Skeletal muscle tissue (tissue), 4 donors: ENCODE data around the gene ELP2. TPM values are rescaled to one million over a fixed set of nuclear protein-coding genes. Genes with fewer than 3 reads are reported as not detected.

ENCODE experiments used
- H3K27ac ChIP-seq: one replicate; pipeline ENCODE4 v1.7.0; 2013; ENCODE audit warnings: mild to moderate bottlenecking, low read depth, low read length, inconsistent platforms
- H3K27me3 ChIP-seq, 3 donors: one replicate each; pipeline ENCODE4 v1.7.0; 2013; ENCODE audit warnings: low read length in 3 of 3; ENCODE audit not compliant: control insufficient read depth in 3 of 3, insufficient read depth in 3 of 3
- H3K36me3 ChIP-seq, 3 donors: one replicate each; pipeline ENCODE4 v1.7.0; 2013; ENCODE audit warnings: low read length in 3 of 3; ENCODE audit not compliant: control insufficient read depth in 3 of 3, insufficient read depth in 3 of 3
- H3K4me1 ChIP-seq, 3 donors: one replicate each; pipeline ENCODE4 v1.7.0; 2013; ENCODE audit warnings: low read length in 3 of 3, mild to moderate bottlenecking in 3 of 3; ENCODE audit not compliant: control insufficient read depth in 3 of 3, insufficient read depth in 3 of 3
- H3K4me3 ChIP-seq, 3 donors: one replicate each; pipeline ENCODE4 v1.7.0; 2013; ENCODE audit warnings: low read length in 3 of 3
- H3K9ac ChIP-seq, 3 donors: one replicate each; pipeline ENCODE4 v1.7.0; 2013; ENCODE audit warnings: low read length in 3 of 3, mild to moderate bottlenecking in 3 of 3, moderate library complexity in 2 of 3, low read depth in 1 of 3
- H3K9me3 ChIP-seq, 3 donors: one replicate each; pipeline ENCODE4 v1.7.0; 2013; ENCODE audit warnings: low read length in 3 of 3; ENCODE audit not compliant: control insufficient read depth in 3 of 3
- total RNA-seq: library from RNA; depleted of rRNA; stranded (reverse); fragments of >200 nt; gene quantifications from one replicate; pipeline ENCODE4 v1.2.3, GENCODE V29; 2014
- donor health status: Osteomylitis.

ELP2 gene
- total RNA-seq, 1 donor from 2014 or later, result 156 TPM

DNA sequence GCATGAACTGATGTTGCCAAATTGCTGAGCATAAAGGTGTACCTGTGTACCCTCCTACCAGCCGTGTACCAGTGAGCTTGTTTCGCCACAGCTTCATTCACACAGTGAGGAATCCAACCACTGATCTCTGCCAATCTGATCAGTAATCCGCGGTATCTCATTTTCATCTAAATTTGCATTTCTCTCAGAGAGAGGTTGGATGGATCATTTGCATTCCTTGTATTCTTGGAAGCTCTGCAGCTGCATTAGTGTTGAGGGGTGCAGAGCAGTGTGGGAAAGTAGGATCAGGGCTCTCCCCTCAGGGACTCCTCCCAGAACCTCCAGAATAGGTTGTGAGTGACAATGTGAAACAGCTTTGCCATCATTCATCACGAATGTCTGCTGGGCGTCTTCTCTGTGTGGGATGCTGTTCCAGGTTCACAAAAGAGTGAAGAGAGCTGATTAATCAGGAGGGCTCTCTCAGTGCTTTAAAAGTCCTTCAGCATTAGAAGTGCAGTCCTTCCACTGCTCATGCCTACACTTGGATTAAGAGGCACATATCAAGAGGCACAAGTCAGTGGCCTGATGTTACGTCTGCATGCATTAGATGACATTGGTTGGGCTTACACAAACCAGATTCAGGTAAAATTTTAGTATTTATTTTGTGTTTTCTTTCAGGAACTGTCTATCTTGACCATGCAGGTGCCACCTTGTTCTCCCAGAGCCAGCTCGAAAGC is 65.1 kb downstream of the ELP2 start:
- Histone ChIP-seq H3K9ac (no peak overlapping the region), H3K4me1 (peaks cover 0 to 7% (median 4%) of the 10 kb centered on the region in 3 donors), H3K27ac (no peak overlapping the region), H3K9me3 (no peaks in the 10 kb centered on the region), H3K36me3 (no peaks in the 10 kb centered on the region), H3K4me3 (no peak overlapping the region), H3K27me3 (no peaks in the 10 kb centered on the region)

DNA sequence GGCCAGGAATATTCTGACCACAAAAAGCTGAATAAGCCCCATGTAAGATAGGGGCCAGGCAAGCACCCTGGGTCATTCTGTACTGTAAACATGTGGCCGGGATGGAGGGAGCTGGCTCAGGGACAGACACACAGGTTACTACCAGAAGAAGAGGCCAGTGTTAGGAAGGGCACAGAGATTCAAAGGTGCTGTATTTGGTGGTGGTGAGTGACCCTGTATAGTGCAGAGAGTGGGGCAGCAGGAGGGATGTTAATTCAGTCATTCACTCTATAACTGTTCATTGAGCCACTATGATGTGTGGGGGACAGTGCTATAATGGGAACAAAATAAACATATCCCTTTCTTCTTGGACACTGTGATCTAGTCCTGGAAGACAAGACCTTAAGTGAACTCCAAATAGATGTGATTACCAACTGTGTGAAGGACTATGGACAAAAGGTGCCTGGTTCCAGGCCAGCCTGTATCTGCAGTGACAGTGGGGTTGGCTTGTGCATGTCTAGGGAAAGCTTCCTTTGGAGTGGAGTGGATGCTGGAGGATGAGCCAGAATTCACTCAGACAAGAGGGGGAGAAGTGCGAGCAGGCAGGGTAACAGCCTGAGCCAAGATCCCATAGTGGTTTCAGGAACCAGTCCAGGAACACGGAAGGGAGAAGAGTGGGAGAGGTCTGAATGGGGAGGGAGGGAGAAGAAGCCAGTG is 65.9 kb downstream of the ELP2 start:
- no peaks in the 10 kb centered on the region for H3K9me3 ChIP-seq
- H3K36me3 ChIP-seq, result no peaks in the 10 kb centered on the region
- H3K27me3 ChIP-seq, result no peaks in the 10 kb centered on the region
- H3K4me1 ChIP-seq, result peaks cover 0 to 7% (median 4%) of the 10 kb centered on the region in 3 donors
- no peak overlapping the region for H3K27ac ChIP-seq
- no peak overlapping the region for H3K9ac ChIP-seq
- no peak overlapping the region for H3K4me3 ChIP-seq

DNA sequence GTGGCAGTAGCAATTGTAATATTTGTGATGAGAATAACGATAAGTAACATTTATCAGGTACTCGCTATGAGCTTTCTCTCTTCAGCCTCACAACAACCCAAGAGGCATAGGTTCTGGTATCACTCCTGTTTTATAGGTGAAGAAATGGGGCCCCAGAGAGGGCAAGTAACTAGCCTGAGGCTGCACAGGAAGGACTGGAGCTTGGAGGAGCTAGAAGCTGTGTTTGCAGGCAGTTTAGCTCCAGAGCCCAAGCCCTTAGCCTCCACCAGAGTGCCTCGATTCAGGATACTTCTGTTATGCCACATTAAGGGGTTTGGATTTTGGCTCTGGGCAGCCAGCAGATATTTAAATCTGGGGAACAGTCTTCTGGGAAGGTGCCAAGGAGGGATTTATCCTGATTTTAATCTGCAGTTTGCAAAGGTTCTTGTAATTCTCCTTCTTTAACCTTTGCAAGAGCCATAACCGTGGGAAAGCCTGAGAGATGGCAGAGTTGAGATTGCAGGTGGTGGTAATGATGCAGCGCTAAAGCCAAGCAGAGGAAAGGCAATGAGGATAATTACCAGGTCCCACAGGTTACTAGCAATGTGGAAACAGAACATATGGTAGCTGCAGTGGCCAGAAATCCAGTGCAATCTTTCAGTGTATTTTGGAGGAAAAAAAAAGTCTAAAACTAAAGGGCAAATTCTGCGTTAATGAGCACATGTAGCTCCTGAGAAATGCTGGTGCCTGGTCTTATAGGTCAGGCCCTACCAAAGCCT is 66.7 kb downstream of the ELP2 start:
- Histone ChIP-seq H3K9me3 (no peaks in the 10 kb centered on the region), H3K27me3 (no peaks in the 10 kb centered on the region), H3K4me1 (peaks cover 0 to 7% (median 4%) of the 10 kb centered on the region in 3 donors), H3K4me3 (no peak overlapping the region), H3K9ac (no peak overlapping the region), H3K36me3 (no peaks in the 10 kb centered on the region), H3K27ac (no peak overlapping the region)

DNA sequence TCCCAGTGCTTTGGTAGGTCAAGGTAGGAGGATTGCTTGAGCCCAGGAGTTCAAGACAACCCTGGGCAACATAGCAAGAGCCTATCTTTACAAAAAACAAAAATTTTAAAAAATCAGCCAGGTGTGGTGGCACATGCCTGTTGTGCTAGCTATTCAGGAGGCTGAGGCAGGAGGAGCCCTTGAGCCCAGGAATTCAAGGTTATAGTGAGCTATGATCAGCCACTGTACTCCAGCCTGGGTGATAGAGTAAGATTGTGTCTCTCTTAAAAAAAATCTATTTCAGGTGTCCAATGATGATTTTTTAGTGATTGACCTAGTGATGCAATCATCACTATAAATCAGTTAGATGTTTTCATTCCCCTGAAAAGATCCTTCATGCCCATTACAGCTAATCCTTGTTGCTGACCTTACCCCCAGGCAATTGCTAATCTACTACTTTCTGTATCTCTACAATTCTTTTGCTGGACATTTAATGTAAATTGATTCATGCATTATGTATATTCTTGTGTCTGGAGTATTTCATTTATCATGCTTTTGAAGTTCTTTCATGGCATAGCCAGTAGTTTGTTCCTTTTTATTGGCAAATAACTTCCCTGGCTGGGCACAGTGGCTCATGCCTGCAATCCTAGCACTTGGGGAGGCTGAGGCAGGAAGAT is 67.9 kb downstream of the ELP2 start:
- no peak overlapping the region for H3K4me3 ChIP-seq
- no peak overlapping the region for H3K9ac ChIP-seq
- no peaks in the 10 kb centered on the region for H3K27me3 ChIP-seq
- H3K27ac ChIP-seq, result no peak overlapping the region
- no peaks in the 10 kb centered on the region for H3K9me3 ChIP-seq
- H3K4me1 ChIP-seq, result peaks cover 0 to 7% (median 4%) of the 10 kb centered on the region in 3 donors
- H3K36me3 ChIP-seq, result no peaks in the 10 kb centered on the region

DNA sequence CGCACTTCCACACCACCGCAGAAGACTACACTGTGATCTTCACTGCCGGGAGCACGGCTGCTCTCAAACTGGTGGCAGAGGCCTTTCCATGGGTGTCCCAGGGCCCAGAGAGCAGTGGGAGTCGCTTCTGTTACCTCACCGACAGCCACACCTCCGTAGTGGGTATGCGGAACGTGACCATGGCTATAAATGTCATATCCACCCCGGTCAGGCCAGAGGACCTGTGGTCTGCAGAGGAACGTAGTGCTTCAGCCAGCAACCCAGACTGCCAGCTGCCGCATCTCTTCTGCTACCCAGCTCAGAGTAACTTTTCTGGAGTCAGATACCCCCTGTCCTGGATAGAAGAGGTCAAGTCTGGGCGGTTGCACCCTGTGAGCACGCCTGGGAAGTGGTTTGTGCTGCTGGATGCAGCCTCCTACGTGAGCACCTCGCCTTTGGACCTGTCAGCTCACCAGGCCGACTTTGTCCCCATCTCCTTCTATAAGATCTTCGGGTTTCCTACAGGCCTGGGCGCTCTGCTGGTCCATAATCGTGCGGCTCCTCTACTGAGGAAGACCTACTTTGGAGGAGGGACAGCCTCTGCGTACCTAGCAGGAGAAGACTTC is 70.1 kb downstream of the ELP2 start:
- peaks cover 0 to 7% (median 4%) of the 10 kb centered on the region in 3 donors for H3K4me1 ChIP-seq
- H3K36me3 ChIP-seq, result no peaks in the 10 kb centered on the region
- no peak overlapping the region for H3K9ac ChIP-seq
- H3K27me3 ChIP-seq, result no peaks in the 10 kb centered on the region
- H3K4me3 ChIP-seq, result no peak overlapping the region
- no peaks in the 10 kb centered on the region for H3K9me3 ChIP-seq
- no peak overlapping the region for H3K27ac ChIP-seq

DNA sequence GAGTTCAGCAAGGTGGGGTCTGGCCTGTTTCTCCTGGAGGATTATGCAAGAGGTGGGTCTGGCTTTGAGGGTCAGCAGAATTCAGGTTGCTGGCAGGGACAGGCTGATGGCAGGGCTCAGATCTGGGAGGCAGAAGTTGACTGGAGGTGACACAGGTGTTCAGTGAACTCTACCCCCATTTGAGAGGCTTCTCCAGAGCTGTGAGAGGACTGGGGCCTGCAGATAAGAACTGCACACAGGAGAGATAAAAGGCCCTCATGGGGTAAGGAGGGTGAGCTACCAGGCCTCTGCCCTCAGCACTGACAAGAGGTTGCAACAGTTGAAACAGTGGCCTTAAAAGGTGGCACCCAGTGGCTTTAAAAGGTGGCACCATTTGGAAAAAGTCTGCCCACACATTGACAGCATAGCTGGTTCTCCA is 70.7 kb downstream of the ELP2 start:
- Histone ChIP-seq H3K4me1 (peaks cover 0 to 6% (median 3%) of the 10 kb centered on the region in 3 donors), H3K9ac (no peak overlapping the region), H3K36me3 (no peaks in the 10 kb centered on the region), H3K27ac (no peak overlapping the region), H3K4me3 (no peak overlapping the region), H3K27me3 (no peaks in the 10 kb centered on the region), H3K9me3 (no peaks in the 10 kb centered on the region)

DNA sequence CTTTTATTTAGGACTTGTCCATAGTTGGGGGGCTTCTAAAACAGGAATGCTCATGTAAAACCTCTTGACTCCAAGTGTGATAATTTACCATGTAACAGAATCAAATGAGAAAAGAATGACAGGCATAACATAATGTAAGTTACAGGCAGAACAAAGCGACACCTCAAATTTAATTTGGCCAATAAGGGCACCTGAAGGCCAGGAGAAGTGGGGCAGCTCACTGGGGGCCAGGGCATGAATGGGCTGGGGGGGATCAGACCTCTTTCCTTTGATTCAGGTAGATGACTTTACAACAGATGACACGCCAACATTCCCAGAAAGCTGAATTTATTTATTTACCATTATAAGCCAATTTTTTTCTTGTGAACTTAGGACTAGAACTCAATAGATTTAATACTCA is 72.1 kb downstream of the ELP2 start:
- no peaks in the 10 kb centered on the region for H3K4me1 ChIP-seq
- no peaks in the 10 kb centered on the region for H3K9me3 ChIP-seq
- no peaks in the 10 kb centered on the region for H3K36me3 ChIP-seq
- no peaks in the 10 kb centered on the region for H3K27me3 ChIP-seq
- H3K27ac ChIP-seq, result no peak overlapping the region
- no peak overlapping the region for H3K9ac ChIP-seq
- H3K4me3 ChIP-seq, result no peak overlapping the region

DNA sequence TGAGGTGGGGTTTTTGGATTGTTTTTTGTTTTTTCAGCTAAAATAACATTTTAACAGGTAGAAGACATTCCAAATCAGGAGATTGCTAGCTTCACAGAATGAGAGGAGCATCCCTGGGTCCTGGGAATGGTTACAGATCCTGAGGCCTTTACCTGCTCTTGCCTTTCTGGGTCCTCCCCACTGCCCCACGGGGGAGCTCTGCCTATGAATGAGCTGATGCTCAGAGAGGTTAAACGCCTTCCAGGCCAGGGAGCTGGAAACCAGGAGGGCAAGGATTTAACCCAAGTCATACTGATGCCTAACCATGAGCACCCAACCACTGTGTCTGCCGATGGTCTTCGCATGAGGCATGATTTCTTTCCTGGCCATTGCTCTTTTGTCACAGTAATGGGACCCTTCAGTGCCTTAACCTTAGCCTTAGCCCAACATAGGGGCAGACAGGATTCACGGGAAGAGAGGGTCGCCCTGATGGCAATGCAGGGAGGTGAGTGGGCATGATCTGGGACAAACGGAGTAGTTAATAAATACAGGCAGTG is 73.7 kb downstream of the ELP2 start:
- Histone ChIP-seq H3K4me1 (no peaks in the 10 kb centered on the region), H3K4me3 (no peak overlapping the region), H3K27ac (no peak overlapping the region), H3K36me3 (no peaks in the 10 kb centered on the region), H3K9me3 (peaks cover 0 to 4% (median 0%) of the 10 kb centered on the region in 3 donors), H3K9ac (no peak overlapping the region), H3K27me3 (no peaks in the 10 kb centered on the region)

DNA sequence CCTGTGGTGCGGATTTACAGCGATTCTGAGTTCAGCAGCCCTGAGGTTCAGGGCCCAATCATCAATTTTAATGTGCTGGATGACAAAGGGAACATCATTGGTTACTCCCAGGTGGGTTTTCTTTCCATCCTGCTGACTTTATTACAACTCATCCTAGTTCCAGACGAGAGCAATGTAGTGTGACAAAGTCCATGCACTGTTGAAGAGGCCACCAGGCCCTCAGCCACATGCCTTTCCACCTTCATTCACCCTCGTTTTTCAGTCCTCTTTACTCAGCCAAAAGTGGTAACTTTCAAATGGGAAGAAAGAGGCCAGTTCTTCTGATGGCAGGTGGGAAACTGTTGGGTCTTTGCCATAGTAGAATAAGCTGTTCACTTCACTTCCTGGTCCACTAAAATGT is 75.5 kb downstream of the ELP2 start:
- Histone ChIP-seq H3K4me1 (no peaks in the 10 kb centered on the region), H3K36me3 (no peaks in the 10 kb centered on the region), H3K27me3 (no peaks in the 10 kb centered on the region), H3K27ac (no peak overlapping the region), H3K9me3 (peaks cover 0 to 4% (median 0%) of the 10 kb centered on the region in 3 donors), H3K9ac (no peak overlapping the region), H3K4me3 (no peak overlapping the region)
